PFSK-1 (cell line): ENCODE results near the gene INTS15.

ENCODE experiments used
- FOXP2 ChIP-seq: optimal IDR thresholded peaks from 2 replicates; pipeline ENCODE3; 2011; ENCODE audit warnings: borderline replicate concordance, control low read depth, inconsistent platforms; ENCODE audit not compliant: insufficient read depth; ENCODE audit errors: extremely low read length, extremely low read depth
- POLR2AphosphoS5 ChIP-seq: IDR thresholded peaks from 2 replicates; pipeline ENCODE4 v1.6.1; 2012; ENCODE audit warnings: low read depth, mild to moderate bottlenecking, control low read depth, low read length, moderate library complexity
- REST ChIP-seq, 2 experiments: IDR thresholded peaks; 2 replicates each; pipeline versions ENCODE4 v1.6.1 to v1.8.0; 2011 to 2012; ENCODE audit warnings: low read depth in 2 of 2, low read length in 2 of 2, control low read depth in 1 of 2, inconsistent platforms in 1 of 2, mild to moderate bottlenecking in 1 of 2, moderate library complexity in 1 of 2; ENCODE audit not compliant: insufficient read depth in 1 of 2
- SIN3A ChIP-seq: IDR thresholded peaks from 2 replicates; pipeline ENCODE4 v1.6.1; 2012; ENCODE audit warnings: mild to moderate bottlenecking, low read length, moderate library complexity, borderline replicate concordance; ENCODE audit not compliant: insufficient read depth
- TAF1 ChIP-seq: IDR thresholded peaks from 2 replicates; pipeline ENCODE4 v1.6.1; 2012; ENCODE audit warnings: low read length, control low read depth, borderline replicate concordance; ENCODE audit not compliant: insufficient read depth

The INTS15 gene

GRCh38 chr7:6553448-6554044, 36.3 kb upstream of the INTS15 start:
- no peak for TF ChIP-seq TAF1
- no peak for TF ChIP-seq REST (IDR thresholded peaks at IDR 0.05; ENCODE audit: insufficient read depth in 1 of 2, low read depth in 2 of 2, low read length in 2 of 2)
- no peak for TF ChIP-seq FOXP2
- TF ChIP-seq POLR2AphosphoS5: no peak
- TF ChIP-seq SIN3A: no peak

- TF ChIP-seq REST (IDR thresholded peaks at IDR 0.05; ENCODE audit: insufficient read depth in 1 of 2, low read depth in 2 of 2, low read length in 2 of 2): no peak
Measured at GRCh38 chr7:6554848-6555247, 35.0 kb upstream of the INTS15 start.

GRCh38 chr7:6556196-6556595, 33.6 kb upstream of the INTS15 start:
- TF ChIP-seq TAF1 (no peak), SIN3A (no peak), POLR2AphosphoS5 (no peak), REST (IDR thresholded peaks at IDR 0.05; ENCODE audit: insufficient read depth in 1 of 2, low read depth in 2 of 2, low read length in 2 of 2) (no peak)

GRCh38 chr7:6558837-6559236, 31.0 kb upstream of the INTS15 start:
- TF ChIP-seq SIN3A (no peak), REST (IDR thresholded peaks at IDR 0.05; ENCODE audit: insufficient read depth in 1 of 2, low read depth in 2 of 2, low read length in 2 of 2) (no peak), FOXP2 (no peak), TAF1 (no peak), POLR2AphosphoS5 (no peak)

GRCh38 chr7:6559896-6560295, 29.9 kb upstream of the INTS15 start:
- TF ChIP-seq SIN3A (no peak), TAF1 (no peak), FOXP2 (no peak), REST (IDR thresholded peaks at IDR 0.05; ENCODE audit: insufficient read depth in 1 of 2, low read depth in 2 of 2, low read length in 2 of 2) (no peak), POLR2AphosphoS5 (no peak)
